Ascending aorta (tissue), 2 donors: ENCODE data around the gene MCRS1. TPM values are rescaled to one million over a fixed set of nuclear protein-coding genes. Genes with fewer than 3 reads are reported as not detected.
"Not testable (repeated sequence)": the region's sequence is repeated elsewhere in the genome, so short reads cannot be mapped to it uniquely, and the experiment has no call there.

ENCODE experiments used
- DNase-seq, 2 donors: peaks; one replicate each; pipeline ENCODE4 v3.0.0-alpha.2; 2019; ENCODE audit warnings: low spot score in 2 of 2
- H3K27ac ChIP-seq, 2 donors: fragments of 200-600 bp; sonication (generic); one replicate each; pipeline ENCODE4 v1.5.1; 2016 to 2017; ENCODE audit warnings: mild to moderate bottlenecking in 1 of 2
- H3K27me3 ChIP-seq: fragments of 200-600 bp; sonication (generic); one replicate; pipeline ENCODE4 v1.5.1; 2017
- H3K36me3 ChIP-seq, 2 donors: fragments of 200-600 bp; sonication (generic); one replicate each; pipeline ENCODE4 v1.5.1; 2016
- H3K4me1 ChIP-seq, 2 donors: fragments of 200-600 bp; sonication (generic); one replicate each; pipeline ENCODE4 v1.5.1; 2016 to 2017; ENCODE audit warnings: mild to moderate bottlenecking in 1 of 2
- H3K4me3 ChIP-seq, 2 donors: fragments of 200-600 bp; sonication (generic); one replicate each; pipeline ENCODE4 v1.5.1; 2016 to 2017; ENCODE audit warnings: mild to moderate bottlenecking in 1 of 2
- H3K9me3 ChIP-seq, 2 donors: fragments of 200-600 bp; sonication (generic); one replicate each; pipeline ENCODE4 v1.5.1; 2016
- CTCF ChIP-seq, 3 experiments: fragments of 200-600 bp in 2 of 3; fragments of 450-650 bp in 1 of 3; sonication (generic) in 2 of 3; IDR thresholded peaks; one replicate each; pipeline ENCODE4 v1.5.1; 2016 to 2019; ENCODE audit warnings: antibody characterized with exemption in 3 of 3, mild to moderate bottlenecking in 1 of 3, moderate library complexity in 1 of 3
- intact Hi-C: fragments of 100-400 bp; cut with DNase I; formaldehyde crosslinking; loops from one replicate; pipeline ENCODE4 v1.15.1; 2023
- total RNA-seq: library from RNA; depleted of rRNA; stranded (reverse); fragments of >200 nt; gene quantifications from one replicate; pipeline ENCODE4 v1.1.0, GENCODE V29; 2016

Gene MCRS1, protein sequence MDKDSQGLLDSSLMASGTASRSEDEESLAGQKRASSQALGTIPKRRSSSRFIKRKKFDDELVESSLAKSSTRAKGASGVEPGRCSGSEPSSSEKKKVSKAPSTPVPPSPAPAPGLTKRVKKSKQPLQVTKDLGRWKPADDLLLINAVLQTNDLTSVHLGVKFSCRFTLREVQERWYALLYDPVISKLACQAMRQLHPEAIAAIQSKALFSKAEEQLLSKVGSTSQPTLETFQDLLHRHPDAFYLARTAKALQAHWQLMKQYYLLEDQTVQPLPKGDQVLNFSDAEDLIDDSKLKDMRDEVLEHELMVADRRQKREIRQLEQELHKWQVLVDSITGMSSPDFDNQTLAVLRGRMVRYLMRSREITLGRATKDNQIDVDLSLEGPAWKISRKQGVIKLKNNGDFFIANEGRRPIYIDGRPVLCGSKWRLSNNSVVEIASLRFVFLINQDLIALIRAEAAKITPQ
- 66.8 TPM for total RNA-seq

GRCh38 chr12:49567611-49568441 is at the start of gene MCRS1:
MCRS1 (minus strand) TSS chr12:49568142; CDS start chr12:49566731, 1,411 bp downstream.
- Histone ChIP-seq H3K9me3 (no peaks in the 10 kb centered on the region), H3K4me3 (peak within 1 kb of the TSS; percentile 76 to 87), H3K27ac (peak within 1 kb of the TSS; percentile 67 to 88), H3K4me1 (peaks cover 5 to 26% of the 10 kb centered on the region in 2 donors), H3K36me3 (peaks cover 30% of the 10 kb centered on the region in 2 donors), H3K27me3 (no peaks in the 10 kb centered on the region)
- TF ChIP-seq CTCF (IDR thresholded peaks at IDR 0.05) = no peak
- peak; percentile 36 to 93 for DNase-seq
- intact Hi-C loops = loop anchor here (1.0 kb wide), 3 partner anchors 55 to 457 kb away; partner anchors contain the start of genes FMNL3, PRPF40B and RACGAP1

- no peak overlapping the region for H3K27ac ChIP-seq
- no peaks in the 10 kb centered on the region for H3K27me3 ChIP-seq
- no peaks in the 10 kb centered on the region for H3K9me3 ChIP-seq
- no peak for DNase-seq
- intact Hi-C loops = no loop called here
- no peak for TF ChIP-seq CTCF (IDR thresholded peaks at IDR 0.05)
- peaks cover 2% of the 10 kb centered on the region in 2 donors for H3K4me1 ChIP-seq
- no peak overlapping the region for H3K4me3 ChIP-seq
- no peaks in the 10 kb centered on the region for H3K36me3 ChIP-seq
Observed at GRCh38 chr12:49616533-49617219, 48.7 kb upstream of the MCRS1 start.

DNA sequence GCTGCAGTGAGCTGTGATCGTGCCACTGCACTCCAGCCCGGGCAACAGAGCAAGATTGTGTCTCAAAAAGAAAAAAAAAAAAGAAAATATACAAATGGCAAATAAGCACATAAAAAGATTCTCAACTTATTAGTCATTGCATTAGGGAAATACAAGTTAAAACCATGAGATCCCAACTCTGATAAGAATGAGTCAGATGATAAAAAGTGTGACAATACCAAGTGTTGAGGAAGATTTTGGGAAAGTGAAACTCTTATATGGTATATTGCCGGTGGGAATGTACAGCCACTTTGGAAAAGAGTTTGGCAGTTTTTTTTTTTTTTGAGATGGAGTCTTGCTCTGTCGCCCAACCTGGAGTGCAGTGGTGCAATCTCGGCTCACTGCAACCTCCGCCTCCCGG is 47.8 kb upstream of the MCRS1 start:
- Histone ChIP-seq H3K27ac (no peak overlapping the region), H3K9me3 (no peaks in the 10 kb centered on the region), H3K4me3 (no peak overlapping the region), H3K27me3 (no peaks in the 10 kb centered on the region), H3K4me1 (no peaks in the 10 kb centered on the region), H3K36me3 (no peaks in the 10 kb centered on the region)
- intact Hi-C loops = no loop called here
- TF ChIP-seq CTCF (IDR thresholded peaks at IDR 0.05) = no peak
- DNase-seq = no peak

- TF ChIP-seq CTCF (IDR thresholded peaks at IDR 0.05) = no peak
- intact Hi-C loops = no loop called here
- DNase-seq = no peak
Observed at GRCh38 chr12:49612210-49612609, 44.3 kb upstream of the MCRS1 start.

GRCh38 chr12:49610785-49611184 is 42.8 kb upstream of the MCRS1 start:
- H3K27ac ChIP-seq, H3K36me3 ChIP-seq, H3K27me3 ChIP-seq, H3K4me1 ChIP-seq, DNase-seq, H3K9me3 ChIP-seq, intact Hi-C loops, H3K4me3 ChIP-seq: not testable (repeated sequence)

More at GRCh38 chr12:49612210-49612609, 44.3 kb upstream of the MCRS1 start:
- Histone ChIP-seq H3K9me3 (peaks cover 0 to 4% of the 10 kb centered on the region in 2 donors), H3K36me3 (no peaks in the 10 kb centered on the region), H3K27me3 (no peaks in the 10 kb centered on the region), H3K27ac (no peak overlapping the region), H3K4me1 (no peaks in the 10 kb centered on the region), H3K4me3 (no peak overlapping the region)
